ENCODE results near the gene PRKG2.

Gene PRKG2

DNA sequence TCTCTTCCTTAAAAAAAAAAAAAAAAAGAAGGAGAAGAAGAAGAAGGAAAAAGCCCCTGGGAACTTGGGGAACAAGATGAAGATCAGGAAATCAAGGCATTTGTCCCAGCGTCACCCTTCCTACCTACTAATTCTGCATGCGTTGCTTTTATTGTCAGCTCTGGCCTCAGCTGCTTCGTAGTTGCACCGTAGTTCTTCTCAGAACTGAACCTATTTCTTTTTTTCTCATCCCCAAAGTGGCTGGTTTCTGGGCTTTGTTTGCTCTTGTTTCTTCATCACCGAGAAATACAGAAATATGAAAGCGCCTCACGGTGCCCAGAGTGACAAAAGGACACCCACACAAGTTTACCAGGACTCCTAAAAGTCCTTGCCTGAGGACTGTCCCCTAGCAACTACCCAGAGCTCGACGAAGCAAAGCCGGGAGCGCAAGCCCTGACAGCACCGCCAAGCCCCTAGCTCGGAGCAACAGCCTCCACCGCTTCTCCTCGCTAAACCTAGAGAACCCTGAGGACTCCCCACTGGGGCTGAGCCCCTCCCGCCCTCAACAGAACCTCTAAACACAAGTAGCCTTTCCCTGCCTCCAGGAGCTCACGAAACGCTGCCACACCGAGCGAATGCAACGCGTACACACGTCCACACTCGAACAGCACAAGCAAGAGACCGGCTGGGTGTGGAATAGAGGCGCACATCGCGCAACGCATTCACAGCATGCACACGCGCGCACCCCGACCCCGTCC, 710 bp downstream of the PRKG2 start:
- DNase-seq = no peak

DNA sequence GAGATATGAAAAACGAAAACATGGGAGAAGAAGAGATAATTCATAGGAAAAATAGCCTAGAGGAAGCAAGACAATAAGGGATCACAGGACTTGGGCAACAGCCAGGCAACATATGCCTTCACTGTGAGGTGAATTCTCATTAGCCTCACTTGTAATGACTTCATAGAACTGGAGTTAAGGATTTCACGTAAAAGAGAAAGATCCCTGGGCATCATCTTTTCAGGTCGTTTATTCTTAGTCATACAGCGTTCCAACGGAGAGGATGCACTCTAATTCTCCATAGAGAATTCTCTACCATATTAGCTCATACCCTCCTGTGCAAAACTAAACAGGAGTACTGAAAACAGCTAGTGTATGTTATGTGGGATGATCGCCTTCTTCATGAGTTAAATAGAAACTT, 1.4 kb downstream of the PRKG2 start:
- no peak for DNase-seq

DNA sequence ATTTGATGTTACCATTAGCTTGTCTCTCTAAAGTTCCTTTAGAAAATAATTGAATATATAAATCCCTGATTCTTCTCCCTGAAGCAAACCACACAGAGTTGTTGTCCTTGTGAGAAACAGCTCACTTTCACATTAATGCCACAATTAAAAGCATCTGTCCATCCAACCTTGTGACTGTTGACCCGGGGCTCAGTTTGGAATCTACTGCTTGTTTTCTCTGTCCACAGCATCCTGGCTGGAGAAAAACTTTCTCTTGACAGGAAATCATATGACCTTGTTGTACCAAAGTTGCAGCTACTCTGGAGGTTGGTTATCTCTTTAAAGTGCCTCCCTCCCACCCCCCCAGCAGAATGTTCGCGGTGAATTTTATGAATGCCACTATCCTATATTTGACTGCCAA, 3.1 kb downstream of the PRKG2 start:
- no peak for DNase-seq

DNA sequence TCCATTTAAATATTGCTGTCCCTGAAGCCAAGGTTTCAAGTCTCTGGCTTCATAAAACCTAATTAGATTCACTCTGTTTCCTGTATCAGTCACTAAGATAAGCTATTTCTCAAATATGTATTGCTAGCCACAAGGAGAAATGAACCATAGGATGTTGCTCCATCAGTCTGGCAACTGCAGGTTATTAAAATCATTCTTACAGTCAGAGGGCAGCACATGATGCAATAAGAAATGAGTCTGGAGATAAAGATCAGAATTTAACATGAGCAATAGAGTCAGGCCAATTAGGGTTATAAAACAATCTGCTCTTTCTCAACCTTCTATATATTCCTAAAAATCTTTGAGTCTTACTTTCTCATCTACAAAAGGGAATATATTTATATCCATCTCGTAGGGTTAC, 7.2 kb downstream of the PRKG2 start:
- DNase-seq = no peak

DNA sequence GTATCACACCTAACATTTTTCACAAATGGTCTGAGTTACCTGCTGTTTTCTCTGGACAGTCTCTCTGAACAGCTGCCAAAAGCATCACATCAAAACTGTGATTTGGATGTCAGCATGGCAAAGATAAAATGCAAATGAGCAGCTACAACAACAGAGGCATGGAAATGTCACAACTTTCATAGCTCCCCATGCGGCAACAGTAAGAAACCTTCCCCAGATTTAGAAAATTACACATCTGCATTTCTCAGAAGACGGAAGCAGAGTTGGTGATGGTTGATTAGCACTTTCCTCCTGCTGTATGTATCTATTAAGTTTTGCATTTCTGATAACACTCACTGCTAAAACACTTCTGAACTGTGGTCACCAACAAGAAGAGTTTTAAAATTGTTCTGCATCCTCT, 9.7 kb downstream of the PRKG2 start:
- no peak for DNase-seq

DNA sequence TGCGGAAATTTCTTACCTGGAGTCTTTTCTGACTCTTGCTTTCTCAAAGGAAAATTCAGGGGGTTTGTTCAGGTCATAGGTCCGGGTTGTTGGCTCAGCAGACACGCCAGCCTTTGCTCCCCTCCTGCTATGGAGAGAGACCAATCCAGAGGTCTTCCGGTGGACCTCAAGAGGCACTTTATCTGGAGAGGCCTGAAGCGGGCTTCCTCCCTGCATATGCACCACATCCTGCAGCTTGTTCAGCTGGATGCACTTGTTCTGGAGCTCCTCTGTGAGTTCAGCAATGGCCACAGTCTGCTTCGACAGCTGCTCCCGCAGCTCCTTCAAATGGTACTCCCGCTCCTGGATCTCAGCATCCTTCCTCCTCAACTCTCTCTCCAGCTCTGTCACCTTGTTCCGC, 10.5 kb downstream of the PRKG2 start:
- DNase-seq = no peak

DNA sequence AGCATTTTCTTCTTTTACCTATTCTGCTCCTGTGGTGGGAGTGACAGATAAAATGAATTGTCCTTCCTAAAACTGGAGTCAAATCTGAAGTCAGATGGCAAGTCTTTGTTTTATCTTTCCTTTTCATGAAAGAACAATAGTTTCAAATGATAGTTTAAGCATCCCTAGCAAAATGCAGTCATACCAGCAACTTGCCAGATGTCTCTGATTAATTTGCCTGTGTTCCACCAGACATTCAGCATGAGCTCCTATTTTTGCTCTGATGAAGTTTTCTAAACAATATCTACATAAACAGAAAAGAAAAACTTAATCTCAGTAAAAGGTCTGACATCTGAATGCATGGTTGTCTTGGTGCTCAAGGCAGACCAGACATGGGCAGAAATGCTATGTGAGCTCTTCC, 15.2 kb downstream of the PRKG2 start:
- DNase-seq = no peak

DNA sequence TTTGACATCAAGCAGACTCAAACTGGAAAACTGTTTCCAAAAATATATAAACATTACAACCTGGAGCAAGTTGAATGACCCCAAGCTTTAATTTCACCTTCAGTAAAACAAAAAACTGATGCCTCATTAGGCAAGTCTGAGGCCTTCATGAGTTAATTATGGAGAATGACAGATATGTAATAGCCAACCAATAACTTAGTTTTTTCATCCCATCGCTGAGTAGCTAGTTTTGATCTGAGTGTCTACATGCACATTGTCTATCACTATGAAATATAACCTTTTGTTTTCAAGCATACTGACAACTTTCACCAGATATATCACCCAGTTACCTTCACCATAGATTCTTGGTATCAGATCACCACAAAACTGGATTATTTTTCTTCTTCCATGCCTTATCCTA, 16.4 kb downstream of the PRKG2 start:
- DNase-seq = no peak

DNA sequence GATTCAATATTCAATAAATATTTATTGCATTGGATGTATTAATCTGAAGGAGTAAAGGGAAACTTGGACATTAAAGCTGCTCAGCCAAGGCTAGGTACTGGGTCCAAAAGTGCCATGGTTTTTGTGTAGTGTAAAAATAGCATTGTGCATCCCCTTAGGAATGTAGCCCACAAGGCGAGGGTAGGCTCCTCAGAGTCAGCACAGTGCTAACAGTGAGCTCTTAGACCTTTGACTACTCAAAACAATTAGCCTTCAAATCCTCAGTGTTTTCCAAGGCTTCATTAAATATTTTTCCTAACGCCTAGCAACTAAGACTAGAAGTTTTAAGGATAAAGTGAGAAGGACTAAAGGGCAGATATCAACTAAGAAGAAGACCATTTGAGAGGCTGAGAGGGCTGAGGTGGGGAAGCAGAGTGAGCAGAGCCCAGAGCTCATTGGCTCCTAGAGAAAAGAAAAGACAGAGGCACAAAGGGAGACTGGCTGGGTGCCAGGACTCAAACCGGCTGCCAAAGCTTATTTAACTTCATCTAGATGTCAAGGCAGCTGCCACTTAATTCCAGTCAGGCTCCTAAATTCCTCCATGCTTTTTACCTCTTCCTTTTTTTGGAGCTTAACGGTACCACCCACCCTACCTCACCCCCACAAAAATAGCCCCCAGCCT, 17.0 kb downstream of the PRKG2 start:
- no peak for DNase-seq

DNA sequence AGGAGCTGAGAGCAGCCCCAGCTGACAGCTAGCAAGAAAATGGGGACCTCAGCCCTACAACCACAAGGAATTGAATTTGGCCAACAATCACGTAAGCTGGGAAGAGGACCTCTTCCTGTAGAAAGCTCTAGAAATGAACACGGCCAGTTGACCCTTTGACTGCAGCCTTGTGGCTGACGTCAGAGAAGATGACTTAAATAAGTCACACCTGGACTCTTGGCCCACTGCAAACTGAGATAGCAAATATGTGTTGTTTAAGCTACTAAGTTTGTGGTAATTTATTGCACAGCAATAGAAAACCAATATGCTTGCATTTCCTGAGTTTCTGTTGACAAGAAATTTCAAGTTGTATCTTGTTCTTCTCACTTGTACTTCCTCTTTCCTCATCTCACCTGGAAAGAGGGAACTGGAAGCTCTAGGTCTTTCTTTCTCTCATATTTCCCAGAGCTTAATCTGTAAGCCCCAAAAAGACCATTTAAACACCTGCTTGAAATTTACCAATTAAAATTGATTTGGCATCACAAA, 18.8 kb downstream of the PRKG2 start:
- DNase-seq = no peak

DNA sequence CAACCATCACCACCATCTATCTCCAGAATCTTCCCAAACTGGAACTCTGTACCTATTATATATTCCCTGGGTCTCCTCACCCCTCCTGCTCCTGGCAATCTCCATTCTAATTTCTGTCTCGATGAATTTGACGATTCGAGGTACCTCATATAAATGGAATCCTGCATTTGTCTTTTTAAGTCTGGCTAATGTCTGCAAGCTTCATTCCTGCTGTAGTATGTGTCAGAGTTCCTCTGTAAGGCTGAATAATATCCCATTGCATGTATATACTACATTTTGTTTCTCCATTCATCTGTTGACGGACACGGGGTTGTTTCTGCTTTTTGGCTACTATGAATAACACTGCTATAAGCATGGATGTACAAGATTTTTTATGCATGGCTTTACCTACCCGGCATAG, 19.5 kb downstream of the PRKG2 start:
- DNase-seq = no peak

DNA sequence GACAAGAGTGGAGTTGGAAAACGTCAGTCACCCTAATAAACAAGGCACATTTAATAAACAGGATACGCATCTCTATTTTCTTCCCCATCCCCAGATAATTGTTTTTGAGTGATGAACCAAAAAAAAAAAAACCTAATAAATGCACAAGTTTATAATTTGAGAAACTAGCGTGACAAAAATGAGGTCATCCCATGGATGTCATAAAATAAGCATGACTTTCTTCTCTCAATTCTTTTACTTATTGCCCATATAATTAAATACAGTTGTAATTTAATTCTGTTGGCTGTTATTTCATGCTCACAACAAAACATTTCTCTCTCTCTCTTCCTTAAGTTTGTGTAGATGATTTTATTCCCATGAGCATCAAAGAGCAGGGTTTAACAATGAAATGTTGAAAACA, 20.7 kb downstream of the PRKG2 start:
- no peak for DNase-seq

DNA sequence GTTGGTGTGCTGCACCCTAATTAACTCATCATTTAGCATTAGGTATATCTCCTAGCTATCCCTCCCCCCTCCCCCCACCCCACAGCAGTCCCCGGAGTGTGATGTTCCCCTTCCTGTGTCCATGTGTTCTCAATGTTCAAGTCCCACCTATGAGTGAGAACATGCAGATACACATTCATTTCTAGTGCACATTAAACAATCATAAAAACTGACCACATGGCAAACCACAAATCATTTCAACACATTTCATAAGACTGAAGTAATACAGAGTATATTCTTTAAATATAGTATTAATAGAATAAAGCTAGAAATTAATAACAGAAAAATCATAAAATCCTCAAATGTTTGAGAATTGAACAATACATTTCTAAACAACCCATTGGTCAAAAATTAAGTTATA, 34.1 kb downstream of the PRKG2 start:
- no peak for DNase-seq

DNA sequence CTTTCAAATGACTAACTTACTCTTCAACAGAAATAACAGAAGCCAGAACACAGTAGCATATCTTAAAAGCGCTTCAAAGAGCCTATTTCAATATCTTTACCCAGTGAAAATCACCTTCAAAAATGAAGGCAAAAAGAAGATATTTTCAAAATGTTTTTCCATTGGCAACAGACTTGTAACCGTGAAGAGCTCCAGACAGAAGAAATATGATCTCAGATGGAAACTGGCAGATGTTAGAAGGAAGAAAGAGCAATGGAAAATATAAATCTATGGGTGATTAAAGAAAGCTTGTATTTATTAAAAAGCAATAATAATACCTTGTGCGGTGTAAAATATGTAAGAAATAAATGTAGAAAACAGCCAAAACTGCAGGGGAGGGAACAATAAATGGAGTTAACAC, 35.7 kb downstream of the PRKG2 start:
- DNase-seq = no peak

DNA sequence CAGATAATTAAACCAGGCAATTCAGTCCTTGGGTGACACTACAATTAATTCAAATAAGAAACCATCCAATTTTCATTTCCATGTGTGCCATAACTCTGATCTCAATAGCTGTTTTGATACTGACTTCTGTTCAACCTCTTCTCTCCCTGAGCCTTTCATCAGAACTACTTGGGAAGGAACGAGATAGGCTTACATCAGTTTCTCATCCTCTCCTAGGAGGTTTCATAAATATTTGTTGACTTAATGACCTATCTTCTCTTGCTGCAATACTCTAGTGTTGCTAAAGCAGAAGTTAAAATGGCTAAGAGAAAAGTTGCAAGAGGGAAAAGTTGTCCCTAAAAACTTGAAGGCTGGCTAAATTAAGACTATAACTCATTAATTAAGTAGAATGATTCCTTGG, 41.8 kb downstream of the PRKG2 start:
- no peak for DNase-seq

DNA sequence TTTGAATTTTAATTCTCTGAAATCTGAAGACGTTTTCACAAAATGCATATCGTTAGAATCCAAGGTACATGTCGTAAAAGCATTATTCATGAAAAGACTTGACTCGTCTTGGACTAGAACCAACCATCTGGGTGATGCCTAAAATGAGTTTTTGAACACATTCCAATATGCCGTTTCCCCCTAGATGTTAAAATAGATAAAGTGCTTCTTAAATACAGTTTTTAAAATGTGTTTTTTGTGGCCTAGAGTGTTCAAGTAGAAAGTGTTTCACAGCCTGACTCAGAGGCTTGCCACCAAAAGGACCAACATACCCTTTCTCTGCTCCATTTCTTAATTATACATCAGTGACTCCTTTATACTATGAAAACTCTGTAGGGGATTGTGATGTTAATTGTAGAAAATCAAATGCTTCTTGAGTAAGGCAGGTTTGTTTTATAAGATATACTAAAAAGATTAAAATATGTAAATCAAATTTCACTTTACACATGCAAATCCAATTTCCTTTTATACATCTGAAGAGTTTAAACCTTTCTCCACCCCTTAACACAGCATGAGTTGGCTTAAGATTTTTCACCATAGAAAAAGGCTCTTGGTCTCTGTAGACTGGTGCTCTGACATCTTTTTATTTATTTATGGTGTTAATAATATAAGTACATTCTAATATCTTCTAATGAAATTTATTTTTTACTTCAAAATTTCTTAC, 48.4 kb downstream of the PRKG2 start:
- DNase-seq = no peak

DNA sequence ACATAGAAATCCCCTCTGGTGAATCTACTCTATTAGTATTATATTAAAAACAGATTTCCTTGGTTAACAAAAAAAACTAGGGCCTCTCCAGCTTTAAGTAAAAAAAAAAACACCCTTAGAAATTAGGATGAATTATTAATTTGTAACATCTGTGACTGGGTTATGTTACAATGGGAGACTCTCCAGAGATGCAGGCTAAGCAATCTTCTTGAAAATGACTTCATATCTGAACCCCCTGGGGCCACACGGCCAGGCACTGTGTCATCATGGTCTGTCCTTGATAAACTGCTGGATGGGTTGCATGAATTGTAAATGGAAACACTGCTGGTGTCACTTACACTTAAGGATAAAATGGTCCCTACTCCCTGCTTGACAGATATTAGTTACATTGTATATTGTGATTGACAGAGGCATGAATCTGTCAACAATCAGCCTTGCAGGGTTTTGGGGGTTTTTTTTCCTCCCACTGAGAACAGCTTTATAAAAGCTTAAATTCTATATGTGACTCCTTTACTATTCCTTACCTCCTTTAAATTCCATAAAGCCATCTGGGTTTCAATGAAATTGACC, 49.1 kb downstream of the PRKG2 start:
- no peak for DNase-seq

DNA sequence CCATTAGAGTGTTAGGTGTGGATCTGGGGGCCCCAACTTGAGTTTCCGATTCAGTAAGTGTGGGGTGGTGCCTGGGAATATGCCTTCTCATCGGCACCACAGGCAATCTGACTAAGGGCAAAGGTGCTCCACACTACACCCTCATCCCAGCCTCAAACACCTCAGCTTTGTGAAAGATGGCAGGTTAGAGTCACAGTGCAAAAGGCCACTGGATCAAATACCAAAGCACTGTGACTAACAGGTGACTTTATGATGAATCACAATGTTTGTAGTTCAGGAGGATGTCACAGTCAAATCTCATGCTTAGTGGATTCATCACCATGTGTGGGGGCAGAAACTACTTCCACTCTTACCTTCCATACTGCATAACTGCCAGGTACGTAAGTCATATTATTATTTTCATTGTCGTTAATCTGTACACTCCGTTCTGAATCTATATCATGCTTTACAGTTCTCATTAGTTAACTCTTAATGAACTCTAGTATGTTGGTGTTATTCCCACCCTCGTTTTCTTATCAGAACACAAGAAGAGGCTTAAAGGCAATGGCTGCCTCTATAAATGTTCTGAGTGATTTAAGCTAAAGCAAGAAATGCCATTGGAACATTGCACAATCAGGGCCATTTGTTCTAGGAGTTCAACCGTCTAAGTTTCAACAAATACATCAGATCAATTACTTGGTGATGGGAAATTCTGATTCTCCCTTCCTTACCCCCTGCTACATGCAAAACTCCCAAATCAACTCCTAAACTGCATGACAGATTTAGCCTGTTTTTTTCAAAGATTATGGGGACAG, 50.2 kb downstream of the PRKG2 start:
- DNase-seq = no peak

DNA sequence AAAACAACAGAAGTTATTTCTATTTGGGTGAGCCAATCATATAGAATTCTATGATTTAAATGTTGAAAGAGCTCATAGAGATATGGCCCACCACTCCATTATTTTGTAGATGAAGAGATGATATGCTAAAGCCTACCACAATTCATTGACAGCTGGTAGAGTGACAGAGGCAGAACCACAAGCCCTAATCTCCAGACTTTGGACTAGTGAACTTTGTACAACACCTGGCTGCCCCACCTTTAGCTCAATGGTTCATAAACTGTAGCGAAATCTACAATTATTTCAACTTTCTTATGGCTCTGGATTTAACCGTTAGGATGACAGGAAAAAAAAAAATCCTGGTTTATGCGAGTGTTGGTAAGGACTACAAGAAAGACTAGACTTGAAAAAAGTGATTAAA, 50.9 kb downstream of the PRKG2 start:
- DNase-seq = no peak

DNA sequence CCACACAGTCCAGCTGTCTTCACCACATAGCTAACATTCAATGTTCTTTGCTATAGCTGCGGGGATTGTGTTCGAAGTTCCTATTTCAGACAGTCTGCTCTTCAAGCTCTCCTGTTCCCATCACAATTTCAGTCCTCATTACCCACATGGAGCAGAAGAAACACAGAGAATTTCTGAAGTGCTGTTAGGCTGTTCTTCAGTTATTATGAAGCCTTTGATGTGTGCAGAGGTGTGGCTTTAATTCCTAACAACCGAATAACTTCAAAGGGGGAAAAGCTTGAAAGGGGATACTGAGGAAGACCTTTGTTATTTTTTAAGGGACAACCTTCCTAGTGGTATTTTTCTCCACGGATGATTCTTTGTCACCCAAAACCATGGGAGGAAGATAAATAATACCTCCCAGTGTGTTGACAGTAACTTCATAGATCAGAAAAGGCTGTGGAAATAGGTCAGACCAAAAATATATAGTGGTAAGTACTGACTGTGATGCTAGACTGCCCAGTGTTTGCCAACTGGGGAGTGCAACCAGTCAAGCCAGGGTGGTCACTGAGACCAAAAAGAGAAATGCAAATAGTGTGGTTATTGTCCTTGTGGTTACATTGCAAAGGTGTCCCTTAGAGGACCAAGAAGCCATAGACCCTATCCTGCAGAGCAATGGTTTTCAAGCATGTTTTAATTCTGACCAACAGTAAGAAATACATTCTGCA, 52.1 kb downstream of the PRKG2 start:
- DNase-seq = no peak

DNA sequence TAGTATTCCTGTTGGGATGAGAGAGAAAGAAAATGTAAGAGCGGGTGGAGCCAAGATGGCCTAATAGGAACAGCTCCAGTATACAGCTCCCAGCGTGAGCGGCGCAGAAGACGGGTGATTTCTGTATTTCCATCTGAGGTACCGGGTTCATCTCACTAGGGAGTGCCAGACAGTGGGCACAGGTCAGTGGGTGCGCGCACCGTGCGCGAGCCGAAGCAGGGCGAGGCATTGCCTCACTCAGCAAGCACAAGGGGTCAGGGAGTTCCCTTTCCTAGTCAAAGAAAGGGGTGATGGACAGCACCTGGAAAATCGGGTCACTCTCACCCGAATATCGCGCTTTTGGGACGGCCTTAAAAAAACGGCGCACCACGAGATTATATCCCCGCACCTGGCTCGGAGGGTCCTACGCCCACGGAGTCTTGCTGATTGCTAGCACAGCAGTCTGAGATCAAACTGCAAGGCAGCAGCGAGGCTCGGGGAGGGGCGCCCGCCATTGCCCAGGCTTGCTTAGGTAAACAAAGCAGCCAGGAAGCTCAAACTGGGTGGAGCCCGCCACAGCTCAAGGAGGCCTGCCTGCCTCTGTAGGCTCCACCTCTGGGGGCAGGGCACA, 61.2 kb downstream of the PRKG2 start:
- DNase-seq = peak; percentile 9

Data from CD4-positive, alpha-beta T cell treated with Interleukin-17A for 4 hours (primary cell).